Muscle layer of duodenum (tissue), 2 donors: ENCODE data around the gene NDST3.

Experiments used
- H3K27ac ChIP-seq: one replicate; pipeline ENCODE4 v1.7.0; 2013; ENCODE audit warnings: mild to moderate bottlenecking, low read length
- H3K27me3 ChIP-seq: one replicate; pipeline ENCODE4 v1.7.0; 2013; ENCODE audit warnings: low read depth, mild to moderate bottlenecking, control low read depth, low read length
- H3K36me3 ChIP-seq, 2 donors: one replicate each; pipeline ENCODE4 v1.7.0; 2013; ENCODE audit warnings: low read length in 2 of 2, control low read depth in 1 of 2, mild to moderate bottlenecking in 1 of 2; ENCODE audit not compliant: insufficient read depth in 2 of 2, control insufficient read depth in 1 of 2
- H3K4me1 ChIP-seq, 2 donors: one replicate each; pipeline ENCODE4 v1.7.0; 2013; ENCODE audit warnings: low read length in 2 of 2, mild to moderate bottlenecking in 2 of 2, control low read depth in 1 of 2, moderate library complexity in 1 of 2; ENCODE audit not compliant: insufficient read depth in 2 of 2, control insufficient read depth in 1 of 2
- H3K4me3 ChIP-seq, 2 donors: one replicate each; pipeline ENCODE4 v1.7.0; 2013; ENCODE audit warnings: low read length in 2 of 2, low read depth in 1 of 2, mild to moderate bottlenecking in 1 of 2
- H3K9me3 ChIP-seq, 2 donors: one replicate each; pipeline ENCODE4 v1.7.0; 2013; ENCODE audit warnings: low read length in 2 of 2, control low read depth in 1 of 2, mild to moderate bottlenecking in 1 of 2; ENCODE audit not compliant: control insufficient read depth in 1 of 2
- donor health status: healthy.

The NDST3 gene

GRCh38 chr4:118124997-118125396, 90.7 kb downstream of the NDST3 start:
- no peak overlapping the region for H3K4me3 ChIP-seq
- H3K27ac ChIP-seq: no peak overlapping the region
- no peaks in the 10 kb centered on the region for H3K36me3 ChIP-seq
- no peaks in the 10 kb centered on the region for H3K27me3 ChIP-seq
- H3K9me3 ChIP-seq: no peaks in the 10 kb centered on the region
- no peaks in the 10 kb centered on the region for H3K4me1 ChIP-seq

- H3K27ac ChIP-seq: no peak overlapping the region
- H3K4me1 ChIP-seq: no peaks in the 10 kb centered on the region
- H3K36me3 ChIP-seq: no peaks in the 10 kb centered on the region
- H3K9me3 ChIP-seq: no peaks in the 10 kb centered on the region
- H3K4me3 ChIP-seq: no peak overlapping the region
- no peaks in the 10 kb centered on the region for H3K27me3 ChIP-seq
Observed at GRCh38 chr4:118139241-118139640, 105.0 kb downstream of the NDST3 start.

GRCh38 chr4:118141240-118141639, 107.0 kb downstream of the NDST3 start:
- Histone ChIP-seq H3K4me1 (no peaks in the 10 kb centered on the region), H3K36me3 (no peaks in the 10 kb centered on the region), H3K4me3 (no peak overlapping the region), H3K27ac (no peak overlapping the region), H3K9me3 (no peaks in the 10 kb centered on the region), H3K27me3 (no peaks in the 10 kb centered on the region)

GRCh38 chr4:118154649-118155048, 120.4 kb downstream of the NDST3 start:
- H3K27ac ChIP-seq: no peak overlapping the region

DNA sequence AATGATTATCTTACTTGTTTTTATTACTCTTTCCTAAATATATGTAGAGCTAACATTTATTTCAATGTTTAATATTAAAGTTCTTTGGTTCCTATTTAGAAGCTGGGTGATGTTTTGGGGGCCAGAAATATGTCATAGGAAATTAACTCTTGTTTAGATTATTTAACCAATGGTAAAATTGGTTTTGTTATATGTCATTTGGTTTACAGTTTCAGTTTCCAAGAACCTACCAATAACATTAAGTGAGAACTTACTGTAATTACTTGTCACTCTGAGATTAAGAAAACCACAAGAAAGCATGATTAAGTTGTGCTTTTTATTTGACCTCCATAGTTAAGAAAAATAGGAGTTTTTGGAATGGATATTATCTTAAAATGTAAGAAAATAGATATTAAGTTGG, 121.2 kb downstream of the NDST3 start:
- Histone ChIP-seq H3K4me3 (no peak overlapping the region), H3K9me3 (no peaks in the 10 kb centered on the region), H3K4me1 (no peaks in the 10 kb centered on the region), H3K36me3 (no peaks in the 10 kb centered on the region), H3K27ac (no peak overlapping the region), H3K27me3 (no peaks in the 10 kb centered on the region)

More at GRCh38 chr4:118154649-118155048, 120.4 kb downstream of the NDST3 start:
- H3K36me3 ChIP-seq: no peaks in the 10 kb centered on the region
- no peaks in the 10 kb centered on the region for H3K27me3 ChIP-seq
- no peaks in the 10 kb centered on the region for H3K9me3 ChIP-seq
- H3K4me3 ChIP-seq: no peak overlapping the region
- no peaks in the 10 kb centered on the region for H3K4me1 ChIP-seq

GRCh38 chr4:118158763-118159375, 124.6 kb downstream of the NDST3 start:
- no peaks in the 10 kb centered on the region for H3K9me3 ChIP-seq
- peak overlapping the region in 1 of 2 donors; percentile 19 for H3K4me3 ChIP-seq
- no peaks in the 10 kb centered on the region for H3K4me1 ChIP-seq
- no peak overlapping the region for H3K27ac ChIP-seq
- no peaks in the 10 kb centered on the region for H3K27me3 ChIP-seq
- H3K36me3 ChIP-seq: no peaks in the 10 kb centered on the region

- no peaks in the 10 kb centered on the region for H3K27me3 ChIP-seq
- H3K4me1 ChIP-seq: no peaks in the 10 kb centered on the region
- H3K4me3 ChIP-seq: no peak overlapping the region
- H3K27ac ChIP-seq: no peak overlapping the region
- H3K9me3 ChIP-seq: peaks cover 0 to 10% of the 10 kb centered on the region in 2 donors
- no peaks in the 10 kb centered on the region for H3K36me3 ChIP-seq
Observed at GRCh38 chr4:118167306-118167705, 133.0 kb downstream of the NDST3 start.

DNA sequence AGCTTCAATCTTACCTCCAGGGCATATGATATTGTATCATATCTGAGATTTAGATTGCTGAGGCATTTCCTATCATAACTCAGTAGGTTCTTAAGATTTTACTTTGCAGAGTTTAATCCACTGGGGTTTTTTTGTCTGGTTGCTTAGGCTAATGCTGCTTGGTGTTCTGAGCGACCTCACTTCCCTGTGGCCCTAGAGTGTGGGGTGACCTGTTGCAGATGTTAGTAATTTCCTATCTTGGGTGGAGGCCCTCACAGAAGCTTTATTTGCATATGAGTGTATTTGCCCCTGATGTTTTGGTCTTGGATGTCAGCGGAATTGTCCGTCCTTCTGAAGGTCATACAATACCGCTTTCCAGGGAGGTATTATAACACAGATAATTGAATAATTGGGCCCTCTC, 137.1 kb downstream of the NDST3 start:
- peaks cover 0 to 6% of the 10 kb centered on the region in 2 donors for H3K9me3 ChIP-seq
- H3K27me3 ChIP-seq: no peaks in the 10 kb centered on the region
- H3K36me3 ChIP-seq: no peaks in the 10 kb centered on the region
- no peak overlapping the region for H3K27ac ChIP-seq
- no peak overlapping the region for H3K4me3 ChIP-seq
- no peaks in the 10 kb centered on the region for H3K4me1 ChIP-seq

DNA sequence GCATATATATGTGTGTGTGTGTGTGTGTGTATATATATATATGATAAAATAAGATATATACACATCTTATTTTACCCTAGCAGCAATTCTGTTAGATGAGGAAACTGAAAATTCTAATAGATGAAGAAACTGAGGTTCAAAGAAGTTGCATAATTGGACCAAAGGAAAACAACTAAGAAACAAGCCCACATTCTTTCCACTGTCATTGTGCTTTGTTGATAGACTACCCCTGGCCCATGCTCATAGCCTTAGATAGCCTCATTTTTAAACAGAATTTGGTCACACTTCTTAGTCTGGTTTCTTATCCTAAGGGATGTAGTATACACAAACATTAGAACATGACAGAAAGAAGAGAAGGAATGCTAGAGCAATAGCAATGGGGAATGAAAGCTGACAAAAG, 138.8 kb downstream of the NDST3 start:
- no peaks in the 10 kb centered on the region for H3K9me3 ChIP-seq
- no peaks in the 10 kb centered on the region for H3K4me1 ChIP-seq
- no peak overlapping the region for H3K4me3 ChIP-seq
- no peaks in the 10 kb centered on the region for H3K27me3 ChIP-seq
- H3K27ac ChIP-seq: no peak overlapping the region
- H3K36me3 ChIP-seq: no peaks in the 10 kb centered on the region

- Histone ChIP-seq H3K9me3 (no peaks in the 10 kb centered on the region), H3K4me1 (no peaks in the 10 kb centered on the region), H3K4me3 (no peak overlapping the region), H3K36me3 (no peaks in the 10 kb centered on the region), H3K27me3 (no peaks in the 10 kb centered on the region), H3K27ac (no peak overlapping the region)
Observed at GRCh38 chr4:118173956-118174725, 139.9 kb downstream of the NDST3 start.

GRCh38 chr4:118175506-118175905, 141.2 kb downstream of the NDST3 start:
- no peaks in the 10 kb centered on the region for H3K36me3 ChIP-seq
- no peaks in the 10 kb centered on the region for H3K27me3 ChIP-seq
- no peaks in the 10 kb centered on the region for H3K9me3 ChIP-seq
- H3K4me3 ChIP-seq: no peak overlapping the region
- no peaks in the 10 kb centered on the region for H3K4me1 ChIP-seq
- no peak overlapping the region for H3K27ac ChIP-seq

GRCh38 chr4:118177126-118177525, 142.8 kb downstream of the NDST3 start:
- Histone ChIP-seq H3K27ac (no peak overlapping the region), H3K27me3 (no peaks in the 10 kb centered on the region), H3K4me1 (no peaks in the 10 kb centered on the region), H3K4me3 (no peak overlapping the region), H3K9me3 (no peaks in the 10 kb centered on the region), H3K36me3 (no peaks in the 10 kb centered on the region)
